C4-2B (cell line): ENCODE measurements around the gene THSD8.
A peak's percentile ranks its signal among the peaks of the same experiment; 100 is the strongest.
"Not testable (repeated sequence)": the region's sequence is repeated elsewhere in the genome, so short reads cannot be mapped to it uniquely, and the experiment has no call there.

Experiments used
- H3K27ac ChIP-seq: fragments of 450-650 bp; 2 replicates; pipeline ENCODE4 v1.5.1; 2017
- ZFX ChIP-seq: fragments of 450-650 bp; IDR thresholded peaks from 2 replicates; pipeline ENCODE4 v1.6.1; 2017
- TF ChIP-seq, protein P1 (sequence below): fragments of 450-650 bp; conservative IDR thresholded peaks from 2 replicates; pipeline ENCODE4 v1.5.1; 2017; ENCODE audit warnings: mild to moderate bottlenecking

THSD8 gene

DNA sequence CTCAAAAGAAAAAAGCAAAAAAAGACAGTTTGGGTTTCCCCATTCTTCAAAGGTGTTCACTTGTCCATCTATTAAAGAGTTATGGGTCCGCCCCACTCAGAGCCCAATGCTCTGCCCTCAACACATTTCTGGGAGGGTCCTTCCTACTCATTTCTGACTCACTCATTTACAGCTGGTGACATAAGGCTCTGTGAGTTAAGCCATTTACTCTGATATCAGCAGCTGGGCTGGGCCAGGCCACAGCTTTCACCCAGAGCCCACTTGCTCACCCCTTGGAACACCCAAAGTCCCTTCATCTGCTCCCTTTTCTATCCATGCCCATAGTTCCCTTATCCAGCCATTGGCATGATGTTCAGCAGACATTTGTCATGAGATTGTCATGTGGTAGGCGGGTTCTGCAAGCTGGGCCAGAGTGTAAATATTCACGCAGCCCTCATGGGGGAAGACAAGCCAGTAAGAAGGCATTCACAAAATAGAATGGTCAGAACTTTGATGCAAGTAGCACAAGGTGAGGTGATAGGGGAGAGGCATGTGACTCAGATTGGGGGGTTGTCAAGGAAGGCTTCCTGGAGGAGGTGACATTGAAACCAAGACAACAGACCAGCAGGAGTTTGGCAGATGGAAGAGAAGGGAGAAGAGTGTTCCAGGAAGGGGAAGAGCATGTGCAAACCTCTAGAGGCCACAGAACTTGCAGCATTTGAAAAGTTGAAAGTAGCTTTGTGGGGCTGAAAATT lies 42.3 kb downstream of the THSD8 start:
- no peak for TF ChIP-seq ZFX
- TF ChIP-seq, protein P1, sequence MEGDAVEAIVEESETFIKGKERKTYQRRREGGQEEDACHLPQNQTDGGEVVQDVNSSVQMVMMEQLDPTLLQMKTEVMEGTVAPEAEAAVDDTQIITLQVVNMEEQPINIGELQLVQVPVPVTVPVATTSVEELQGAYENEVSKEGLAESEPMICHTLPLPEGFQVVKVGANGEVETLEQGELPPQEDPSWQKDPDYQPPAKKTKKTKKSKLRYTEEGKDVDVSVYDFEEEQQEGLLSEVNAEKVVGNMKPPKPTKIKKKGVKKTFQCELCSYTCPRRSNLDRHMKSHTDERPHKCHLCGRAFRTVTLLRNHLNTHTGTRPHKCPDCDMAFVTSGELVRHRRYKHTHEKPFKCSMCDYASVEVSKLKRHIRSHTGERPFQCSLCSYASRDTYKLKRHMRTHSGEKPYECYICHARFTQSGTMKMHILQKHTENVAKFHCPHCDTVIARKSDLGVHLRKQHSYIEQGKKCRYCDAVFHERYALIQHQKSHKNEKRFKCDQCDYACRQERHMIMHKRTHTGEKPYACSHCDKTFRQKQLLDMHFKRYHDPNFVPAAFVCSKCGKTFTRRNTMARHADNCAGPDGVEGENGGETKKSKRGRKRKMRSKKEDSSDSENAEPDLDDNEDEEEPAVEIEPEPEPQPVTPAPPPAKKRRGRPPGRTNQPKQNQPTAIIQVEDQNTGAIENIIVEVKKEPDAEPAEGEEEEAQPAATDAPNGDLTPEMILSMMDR: no peak
- no peak overlapping the region for H3K27ac ChIP-seq

- H3K27ac ChIP-seq: not testable (repeated sequence)
Observed at GRCh38 chr19:12846613-12847012, 44.7 kb downstream of the THSD8 start.

DNA sequence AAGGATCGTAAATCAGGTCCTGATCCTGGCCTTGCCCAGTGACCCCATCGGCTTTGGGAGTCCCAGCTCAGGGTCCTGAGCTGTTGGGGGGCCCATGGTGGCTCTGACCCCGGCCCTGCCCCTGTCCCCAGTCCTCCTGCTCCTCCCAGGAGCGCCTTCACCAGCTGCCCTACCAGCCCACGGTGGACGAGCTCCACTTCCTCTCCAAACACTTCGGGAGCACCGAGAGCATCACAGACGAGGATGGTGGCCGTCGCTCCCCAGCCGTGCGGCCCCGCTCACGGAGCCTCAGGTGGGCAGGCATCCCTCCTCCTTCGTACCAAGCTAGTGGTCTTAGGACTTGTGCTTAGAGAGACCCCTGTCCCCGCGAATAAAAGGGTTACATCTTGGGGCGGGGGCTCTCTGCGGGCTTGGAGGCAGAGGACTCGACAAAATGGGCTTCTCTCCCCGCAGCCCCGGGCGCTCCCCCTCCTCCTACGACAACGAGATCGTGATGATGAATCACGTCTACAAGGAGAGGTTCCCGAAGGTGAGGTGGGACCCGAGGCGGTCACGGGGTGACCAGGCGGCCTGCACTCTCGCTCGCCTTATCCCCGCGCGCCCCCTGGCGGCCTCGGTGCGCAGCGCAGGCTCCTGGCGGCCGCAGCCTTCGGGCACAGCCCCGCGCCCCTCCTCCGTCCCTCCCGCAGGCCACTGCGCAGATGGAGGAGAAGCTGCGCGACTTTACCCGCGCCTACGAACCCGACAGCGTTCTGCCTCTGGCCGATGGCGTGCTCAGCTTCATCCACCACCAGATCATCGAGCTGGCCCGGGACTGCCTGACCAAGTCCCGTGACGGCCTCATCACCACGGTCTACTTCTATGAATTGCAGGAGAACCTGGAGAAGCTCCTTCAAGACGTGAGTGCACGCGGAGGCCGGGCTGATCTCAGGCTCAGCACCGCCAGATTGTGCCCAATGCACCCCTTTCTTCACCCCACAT lies 45.6 kb downstream of the THSD8 start:
- no peak for TF ChIP-seq ZFX
- TF ChIP-seq, protein P1: peak; percentile 100

More for the DNA sequence above, 45.6 kb downstream of the THSD8 start:
- no peak overlapping the region for H3K27ac ChIP-seq
